ENCODE data around the gene AASDH.

AASDH gene

GRCh38 chr4:56388306-56388705 is 1.0 kb upstream of the AASDH start:
- TF ChIP-seq MAX (IDR thresholded peaks at IDR 0.05; ENCODE audit: low read depth, low read length): no peak
- TF ChIP-seq MYC (IDR thresholded peaks at IDR 0.05; ENCODE audit: low read depth, low read length): no peak
- TF ChIP-seq POLR2A (IDR thresholded peaks at IDR 0.05; ENCODE audit: extremely low read depth, insufficient read length): no peak
- no peak for TF ChIP-seq CTCF (IDR thresholded peaks at IDR 0.05; ENCODE audit: low read depth, low read length)
- peak overlapping the region; percentile 82 for H3K4me3 ChIP-seq (ENCODE audit: low read depth, low read length)
- peak; percentile 40 for DNase-seq (ENCODE audit: low read depth)

GRCh38 chr4:56386091-56386490 is 1.2 kb downstream of the AASDH start:
- DNase-seq (ENCODE audit: low read depth): no peak

GRCh38 chr4:56375458-56375857 is 11.8 kb downstream of the AASDH start:
- no peak for DNase-seq (ENCODE audit: low read depth)
- TF ChIP-seq MYC (IDR thresholded peaks at IDR 0.05; ENCODE audit: low read depth, low read length): no peak
- TF ChIP-seq MAX (IDR thresholded peaks at IDR 0.05; ENCODE audit: low read depth, low read length): no peak
- TF ChIP-seq POLR2A (IDR thresholded peaks at IDR 0.05; ENCODE audit: extremely low read depth, insufficient read length): no peak
- TF ChIP-seq CTCF (IDR thresholded peaks at IDR 0.05; ENCODE audit: low read depth, low read length): no peak
- no peak overlapping the region for H3K4me3 ChIP-seq (ENCODE audit: low read depth, low read length)

More at GRCh38 chr4:56386091-56386490, 1.2 kb downstream of the AASDH start:
- peak overlapping the region; percentile 65 for H3K4me3 ChIP-seq (ENCODE audit: low read depth, low read length)
- no peak for TF ChIP-seq MAX (IDR thresholded peaks at IDR 0.05; ENCODE audit: low read depth, low read length)
- no peak for TF ChIP-seq CTCF (IDR thresholded peaks at IDR 0.05; ENCODE audit: low read depth, low read length)
- no peak for TF ChIP-seq MYC (IDR thresholded peaks at IDR 0.05; ENCODE audit: low read depth, low read length)
- TF ChIP-seq POLR2A (IDR thresholded peaks at IDR 0.05; ENCODE audit: extremely low read depth, insufficient read length): no peak

- TF ChIP-seq MAX (IDR thresholded peaks at IDR 0.05; ENCODE audit: low read depth, low read length) (no peak), POLR2A (IDR thresholded peaks at IDR 0.05; ENCODE audit: extremely low read depth, insufficient read length) (no peak), MYC (IDR thresholded peaks at IDR 0.05; ENCODE audit: low read depth, low read length) (no peak), CTCF (IDR thresholded peaks at IDR 0.05; ENCODE audit: low read depth, low read length) (no peak)
- DNase-seq (ENCODE audit: low read depth): no peak
Measured at GRCh38 chr4:56374956-56375355, 12.3 kb downstream of the AASDH start.

GRCh38 chr4:56372774-56373173 is 14.5 kb downstream of the AASDH start:
- DNase-seq (ENCODE audit: low read depth): no peak
- no peak for TF ChIP-seq MYC (IDR thresholded peaks at IDR 0.05; ENCODE audit: low read depth, low read length)
- TF ChIP-seq MAX (IDR thresholded peaks at IDR 0.05; ENCODE audit: low read depth, low read length): no peak
- H3K4me3 ChIP-seq (ENCODE audit: low read depth, low read length): no peak overlapping the region

More at GRCh38 chr4:56374956-56375355, 12.3 kb downstream of the AASDH start:
- H3K4me3 ChIP-seq (ENCODE audit: low read depth, low read length): no peak overlapping the region

- TF ChIP-seq CTCF (IDR thresholded peaks at IDR 0.05; ENCODE audit: low read depth, low read length) (no peak), POLR2A (IDR thresholded peaks at IDR 0.05; ENCODE audit: extremely low read depth, insufficient read length) (no peak), MYC (IDR thresholded peaks at IDR 0.05; ENCODE audit: low read depth, low read length) (no peak), MAX (IDR thresholded peaks at IDR 0.05; ENCODE audit: low read depth, low read length) (no peak)
- no peak for DNase-seq (ENCODE audit: low read depth)
Measured at GRCh38 chr4:56371426-56372220, 15.7 kb downstream of the AASDH start.

More at GRCh38 chr4:56371426-56372220, 15.7 kb downstream of the AASDH start:
- no peak overlapping the region for H3K4me3 ChIP-seq (ENCODE audit: low read depth, low read length)
